ENCODE measurements around the gene KCTD1. TPM values are rescaled to one million over a fixed set of nuclear protein-coding genes. Genes with fewer than 3 reads are reported as not detected.

The KCTD1 gene
- total and polyA plus RNA-seq, 2 donors (not counting 1 experiment from before 2014, with no cell fraction given) = 4.2 to 8.4 TPM

DNA sequence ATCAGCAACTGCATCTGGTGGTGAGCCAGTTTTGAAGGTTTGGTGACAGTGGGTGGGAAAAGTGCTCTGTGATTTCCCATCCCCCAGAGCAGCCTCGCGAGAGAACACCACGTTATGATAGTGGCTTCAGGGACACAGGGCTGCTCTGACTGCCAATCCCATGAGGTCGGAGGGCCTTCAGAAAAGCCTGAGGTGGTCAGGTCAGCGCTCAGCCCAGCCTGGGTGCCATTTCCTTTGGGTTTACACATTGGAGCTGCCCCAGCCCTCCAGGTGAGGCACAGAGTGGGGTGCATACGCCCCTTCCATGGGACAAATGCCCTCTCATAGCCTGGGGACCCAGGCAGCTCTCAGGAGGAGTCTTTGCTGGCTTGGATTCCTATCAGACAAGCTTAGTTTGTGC, 126.8 kb downstream of the KCTD1 start:
- H3K4me3 ChIP-seq (replicated peaks in 1 of 4; ENCODE audit: control extremely low read depth in 1 of 4, insufficient read depth in 1 of 4, low read depth in 3 of 4, low read length in 4 of 4) = no peak overlapping the region
- no peak overlapping the region for H3K4me2 ChIP-seq (ENCODE audit: extremely low read depth, insufficient read depth, low read length)

DNA sequence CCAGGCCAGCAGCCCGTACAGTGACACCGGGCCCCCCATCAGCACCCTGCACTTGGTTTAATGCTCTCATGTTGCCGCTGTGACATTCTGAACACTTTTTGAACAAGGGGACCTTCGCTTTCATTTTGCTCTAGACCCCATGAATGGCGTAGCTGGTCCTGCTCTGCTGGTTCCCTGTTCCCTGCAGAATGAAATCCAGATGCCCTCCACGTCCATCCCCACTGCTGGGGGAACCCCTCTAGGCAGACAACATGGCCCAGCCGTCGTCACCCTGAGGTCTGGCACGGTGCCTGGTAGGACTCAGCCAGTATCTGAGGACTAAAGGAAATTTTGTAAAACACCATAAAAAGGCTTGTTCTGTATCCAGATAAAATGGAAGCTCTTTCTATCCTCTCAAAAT, 128.6 kb downstream of the KCTD1 start:
- H3K4me2 ChIP-seq (ENCODE audit: extremely low read depth, insufficient read depth, low read length) = no peak overlapping the region
- H3K9me3 ChIP-seq (ENCODE audit: control insufficient read depth, insufficient read depth, low read depth, low read length) = no peaks in the 10 kb centered on the region
- H4K20me1 ChIP-seq (ENCODE audit: control insufficient read depth, extremely low read depth, insufficient read depth, low read length) = no peaks in the 10 kb centered on the region
- TF ChIP-seq CTCF (conservative IDR thresholded peaks at IDR 0.05 in 1 of 2, IDR thresholded peaks at IDR 0.05 in 1 of 2; ENCODE audit: low read depth in 1 of 2, low read length in 2 of 2) (no peak), EZH2 (IDR thresholded peaks at IDR 0.05; ENCODE audit: low read length, missing control alignments) (no peak)
- H3K4me1 ChIP-seq (ENCODE audit: control insufficient read depth, extremely low read depth, insufficient read depth, low read length) = no peaks in the 10 kb centered on the region
- H3K27me3 ChIP-seq (ENCODE audit: control insufficient read depth, insufficient read depth, low read length) = no peaks in the 10 kb centered on the region
- no peak overlapping the region for H3K9ac ChIP-seq (ENCODE audit: insufficient read depth, low read length)
- no peak overlapping the region for H3K27ac ChIP-seq (ENCODE audit: insufficient read depth, low read length)
- no peaks in the 10 kb centered on the region for H3K79me2 ChIP-seq (ENCODE audit: control insufficient read depth, insufficient read depth, low read length)
- H3K4me3 ChIP-seq (replicated peaks in 1 of 4; ENCODE audit: control extremely low read depth in 1 of 4, insufficient read depth in 1 of 4, low read depth in 3 of 4, low read length in 4 of 4) = no peak overlapping the region
- DNase-seq (ENCODE audit: low read depth in 2 of 2) = peak in 1 of 2 donors; percentile 10
- no peaks in the 10 kb centered on the region for H3K36me3 ChIP-seq (ENCODE audit: control insufficient read depth, insufficient read depth, low read length)
- H2AFZ ChIP-seq (ENCODE audit: low read length) = no peak overlapping the region

More for the DNA sequence above, 126.8 kb downstream of the KCTD1 start:
- Histone ChIP-seq H3K9me3 (ENCODE audit: control insufficient read depth, insufficient read depth, low read depth, low read length) (no peaks in the 10 kb centered on the region), H3K27me3 (ENCODE audit: control insufficient read depth, insufficient read depth, low read length) (no peaks in the 10 kb centered on the region), H3K4me1 (ENCODE audit: control insufficient read depth, extremely low read depth, insufficient read depth, low read length) (no peaks in the 10 kb centered on the region), H3K9ac (ENCODE audit: insufficient read depth, low read length) (no peak overlapping the region), H3K36me3 (ENCODE audit: control insufficient read depth, insufficient read depth, low read length) (no peaks in the 10 kb centered on the region), H3K79me2 (ENCODE audit: control insufficient read depth, insufficient read depth, low read length) (no peaks in the 10 kb centered on the region), H2AFZ (ENCODE audit: low read length) (no peak overlapping the region), H3K27ac (ENCODE audit: insufficient read depth, low read length) (no peak overlapping the region), H4K20me1 (ENCODE audit: control insufficient read depth, extremely low read depth, insufficient read depth, low read length) (no peaks in the 10 kb centered on the region)
- no peak for DNase-seq (ENCODE audit: low read depth in 2 of 2)
- no peak for TF ChIP-seq EZH2 (IDR thresholded peaks at IDR 0.05; ENCODE audit: low read length, missing control alignments)

GRCh38 chr18:26418225-26418624, 130.1 kb downstream of the KCTD1 start:
- DNase-seq (ENCODE audit: low read depth in 2 of 2) = no peak
- H3K4me2 ChIP-seq (ENCODE audit: extremely low read depth, insufficient read depth, low read length) = no peak overlapping the region
- no peaks in the 10 kb centered on the region for H3K4me1 ChIP-seq (ENCODE audit: control insufficient read depth, extremely low read depth, insufficient read depth, low read length)
- no peak overlapping the region for H3K9ac ChIP-seq (ENCODE audit: insufficient read depth, low read length)
- H3K36me3 ChIP-seq (ENCODE audit: control insufficient read depth, insufficient read depth, low read length) = no peaks in the 10 kb centered on the region
- TF ChIP-seq EZH2 (IDR thresholded peaks at IDR 0.05; ENCODE audit: low read length, missing control alignments) (no peak), CTCF (conservative IDR thresholded peaks at IDR 0.05 in 1 of 2, IDR thresholded peaks at IDR 0.05 in 1 of 2; ENCODE audit: low read depth in 1 of 2, low read length in 2 of 2) (no peak)
- H2AFZ ChIP-seq (ENCODE audit: low read length) = no peak overlapping the region
- no peaks in the 10 kb centered on the region for H3K27me3 ChIP-seq (ENCODE audit: control insufficient read depth, insufficient read depth, low read length)
- H3K9me3 ChIP-seq (ENCODE audit: control insufficient read depth, insufficient read depth, low read depth, low read length) = no peaks in the 10 kb centered on the region
- H3K4me3 ChIP-seq (replicated peaks in 1 of 4; ENCODE audit: control extremely low read depth in 1 of 4, insufficient read depth in 1 of 4, low read depth in 3 of 4, low read length in 4 of 4) = no peak overlapping the region
- no peaks in the 10 kb centered on the region for H3K79me2 ChIP-seq (ENCODE audit: control insufficient read depth, insufficient read depth, low read length)
- no peak overlapping the region for H3K27ac ChIP-seq (ENCODE audit: insufficient read depth, low read length)
- no peaks in the 10 kb centered on the region for H4K20me1 ChIP-seq (ENCODE audit: control insufficient read depth, extremely low read depth, insufficient read depth, low read length)

Measured in fibroblast of lung (primary cell).